H9 (cell line): ENCODE results near the gene BRICD5. TPM values are rescaled to one million over a fixed set of nuclear protein-coding genes. Genes with fewer than 3 reads are reported as not detected.

Source experiments
- DNase-seq: peaks from one replicate; pipeline ENCODE4 v3.0.0-alpha.2; 2017
- H2AFZ ChIP-seq: one replicate; pipeline ENCODE4 v1.6.1; 2013; ENCODE audit warnings: mild to moderate bottlenecking, low read length, control low read depth, moderate library complexity
- H2AK5ac ChIP-seq: 2 replicates; pipeline ENCODE4 v1.6.1; 2013; ENCODE audit warnings: low read length, control low read depth, mixed read lengths; ENCODE audit not compliant: insufficient read length
- H2BK120ac ChIP-seq: one replicate; pipeline ENCODE4 v1.6.1; 2013; ENCODE audit warnings: low read depth, mild to moderate bottlenecking, low read length, control low read depth, inconsistent platforms; ENCODE audit not compliant: poor library complexity, severe bottlenecking
- H2BK12ac ChIP-seq: 2 replicates; pipeline ENCODE4 v1.6.1; 2013; ENCODE audit warnings: low read length, control low read depth, mixed read lengths, low read depth; ENCODE audit not compliant: insufficient read length
- H2BK15ac ChIP-seq: 2 replicates; pipeline ENCODE4 v1.6.1; 2013; ENCODE audit warnings: low read depth, low read length, control low read depth
- H2BK20ac ChIP-seq: one replicate; pipeline ENCODE4 v1.6.1; 2013; ENCODE audit warnings: low read depth, mild to moderate bottlenecking, low read length, control low read depth, inconsistent platforms; ENCODE audit not compliant: poor library complexity, severe bottlenecking
- H2BK5ac ChIP-seq: 2 replicates; pipeline ENCODE4 v1.6.1; 2013; ENCODE audit warnings: low read length, control low read depth, mixed read lengths; ENCODE audit not compliant: insufficient read length
- H3K14ac ChIP-seq: 2 replicates; pipeline ENCODE4 v1.6.1; 2013; ENCODE audit warnings: low read length, control low read depth; ENCODE audit not compliant: insufficient read depth
- H3K18ac ChIP-seq: 2 replicates; pipeline ENCODE4 v1.6.1; 2013; ENCODE audit warnings: low read depth, mild to moderate bottlenecking, mixed read lengths, low read length, control low read depth; ENCODE audit not compliant: insufficient read length
- H3K23ac ChIP-seq: 2 replicates; pipeline ENCODE4 v1.6.1; 2013; ENCODE audit warnings: low read length, control low read depth, mixed read lengths, low read depth; ENCODE audit not compliant: insufficient read length
- H3K23me2 ChIP-seq: 2 replicates; pipeline ENCODE4 v1.6.1; 2013; ENCODE audit warnings: low read depth, mild to moderate bottlenecking, mixed read lengths, low read length, control low read depth; ENCODE audit not compliant: insufficient read length, poor library complexity, severe bottlenecking
- H3K27ac ChIP-seq: 2 replicates; pipeline ENCODE4 v1.5.1; 2013; ENCODE audit warnings: low read length, control low read depth, mixed read lengths, low read depth; ENCODE audit not compliant: insufficient read length
- H3K27me3 ChIP-seq: 2 replicates; pipeline ENCODE4 v1.6.1; 2013; ENCODE audit warnings: low read length, control low read depth, inconsistent platforms; ENCODE audit not compliant: insufficient read depth
- H3K4ac ChIP-seq: 2 replicates; pipeline ENCODE4 v1.6.1; 2013; ENCODE audit warnings: low read depth, mild to moderate bottlenecking, control low read depth, inconsistent platforms, low read length, moderate library complexity
- H3K4me1 ChIP-seq: 2 replicates; pipeline ENCODE4 v1.6.1; 2013; ENCODE audit warnings: low read length, control low read depth, inconsistent platforms; ENCODE audit not compliant: insufficient read depth
- H3K4me2 ChIP-seq: 2 replicates; pipeline ENCODE4 v1.6.1; 2013; ENCODE audit warnings: low read length, control low read depth, mixed read lengths; ENCODE audit not compliant: insufficient read length, insufficient read depth
- H3K56ac ChIP-seq: 2 replicates; pipeline ENCODE4 v1.6.1; 2013; ENCODE audit warnings: low read depth, mild to moderate bottlenecking, mixed read lengths, low read length, control low read depth; ENCODE audit not compliant: insufficient read length
- H3K79me1 ChIP-seq: 2 replicates; pipeline ENCODE4 v1.6.1; 2013; ENCODE audit warnings: low read depth, mild to moderate bottlenecking, moderate library complexity, low read length, control low read depth, inconsistent platforms; ENCODE audit not compliant: insufficient read depth, poor library complexity, severe bottlenecking
- H3K79me2 ChIP-seq: 2 replicates; pipeline ENCODE4 v1.6.1; 2013; ENCODE audit warnings: low read length, control low read depth, inconsistent platforms; ENCODE audit not compliant: insufficient read depth
- H3K9ac ChIP-seq: 2 replicates; pipeline ENCODE4 v1.6.1; 2013; ENCODE audit warnings: low read length, control low read depth, mixed read lengths; ENCODE audit not compliant: insufficient read length; ENCODE audit errors: extremely low read depth
- H3K9me3 ChIP-seq: one replicate; pipeline ENCODE4 v1.6.1; 2013; ENCODE audit warnings: low read depth, low read length, inconsistent platforms; ENCODE audit not compliant: control insufficient read depth
- H3T11ph ChIP-seq: one replicate; pipeline ENCODE4 v1.6.1; 2013; ENCODE audit warnings: mild to moderate bottlenecking, low read length, control low read depth, inconsistent platforms
- H4K20me1 ChIP-seq: one replicate; pipeline ENCODE4 v1.6.1; 2013; ENCODE audit not compliant: control insufficient read depth, insufficient read length, insufficient read depth
- H4K5ac ChIP-seq: 2 replicates; pipeline ENCODE4 v1.6.1; 2013; ENCODE audit warnings: low read depth, mild to moderate bottlenecking, mixed read lengths, low read length, control low read depth; ENCODE audit not compliant: insufficient read length
- H4K8ac ChIP-seq: replicated peaks from 2 replicates; pipeline ENCODE4 v1.6.1; 2013; ENCODE audit warnings: low read length, control low read depth, mixed read lengths, low read depth; ENCODE audit not compliant: insufficient read length
- H4K91ac ChIP-seq: 2 replicates; pipeline ENCODE4 v1.6.1; 2013; ENCODE audit warnings: low read depth, mild to moderate bottlenecking, moderate library complexity, mixed read lengths, low read length, control low read depth; ENCODE audit not compliant: insufficient read length
- H3K27ac Mint-ChIP-seq, 3 experiments: 2 replicates in 2 of 3; 3 replicates in 1 of 3; pipeline ENCODE4 v1.8.0; 2020 to 2021; ENCODE audit warnings: mixed read lengths in 3 of 3, mild to moderate bottlenecking in 1 of 3, moderate library complexity in 1 of 3
- H3K27me3 Mint-ChIP-seq: 2 replicates; pipeline ENCODE4 v1.8.0; 2021; ENCODE audit warnings: low read depth, mild to moderate bottlenecking, moderate library complexity, mixed read lengths
- H3K36me3 Mint-ChIP-seq, 3 experiments: 2 replicates in 2 of 3; 3 replicates in 1 of 3; pipeline ENCODE4 v1.8.0; 2020 to 2021; ENCODE audit warnings: low read depth in 3 of 3, mixed read lengths in 3 of 3; ENCODE audit not compliant: insufficient read depth in 1 of 3
- H3K4me1 Mint-ChIP-seq, 2 experiments: 2 replicates each; pipeline ENCODE4 v1.8.0; 2020; ENCODE audit warnings: mixed read lengths in 2 of 2
- H3K4me3 Mint-ChIP-seq, 2 experiments: 2 replicates in 1 of 2; 3 replicates in 1 of 2; pipeline ENCODE4 v1.8.0; 2020 to 2021; ENCODE audit warnings: mild to moderate bottlenecking in 2 of 2, mixed read lengths in 2 of 2, moderate library complexity in 1 of 2
- H3K9me3 Mint-ChIP-seq, 2 experiments: 2 replicates in 1 of 2; 3 replicates in 1 of 2; pipeline ENCODE4 v1.8.0; 2020; ENCODE audit warnings: mild to moderate bottlenecking in 2 of 2, mixed read lengths in 2 of 2, moderate library complexity in 1 of 2
- WGBS: extraction: QIAGEN DNeasy Blood & Tissue Kit; methylation state at CpG from one replicate; pipeline ENCODE4 v1.1.7; 2013; ENCODE audit warnings: missing lambda C conversion rate, low lambda C conversion rate, mixed read lengths; ENCODE audit not compliant: insufficient read length; ENCODE audit errors: extremely low coverage; 5-methylcytosine and 5-hydroxymethylcytosine counted together
- total RNA-seq: library from RNA; stranded (reverse); gene quantifications from 2 replicates; pipeline ENCODE4 v1.2.1, GENCODE V29; 2021
- TF ChIP-seq, protein P1 (sequence below): fragments of 200-600 bp; sonication (generic); conservative IDR thresholded peaks from 3 replicates; pipeline ENCODE4 v1.8.0; 2021; ENCODE audit warnings: antibody characterized with exemption, mild to moderate bottlenecking

The BRICD5 gene
- total RNA-seq, 1 experiment from 2014 or later: 11.9 TPM

DNA sequence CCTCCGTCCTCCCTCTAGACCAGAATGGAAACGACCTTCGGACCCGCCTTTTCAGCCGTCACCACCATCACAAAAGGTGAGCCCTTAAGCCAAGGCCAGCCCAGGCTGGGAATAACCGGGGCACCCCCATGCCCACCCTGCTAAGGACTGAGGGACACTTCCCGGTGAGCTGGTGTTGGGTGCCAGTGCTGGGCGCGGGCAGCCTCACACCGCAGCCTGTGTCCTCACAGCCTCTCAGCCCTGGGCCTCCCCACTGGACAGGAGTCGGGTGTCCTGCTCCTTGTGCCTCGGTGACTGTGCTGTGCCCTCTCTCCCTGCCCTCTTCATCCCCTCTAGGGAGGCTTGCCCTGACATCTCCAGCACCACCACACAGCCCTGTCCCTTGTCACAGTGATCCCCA, 44.8 kb downstream of the BRICD5 start:
- Histone ChIP-seq H3K56ac (no peak overlapping the region), H3K79me1 (no peaks in the 10 kb centered on the region), H3K27me3 (no peaks in the 10 kb centered on the region), H2AK5ac (no peak overlapping the region), H2BK120ac (no peak overlapping the region), H3K4ac (no peak overlapping the region), H2BK20ac (no peak overlapping the region), H3K27ac (no peak overlapping the region), H3K18ac (no peak overlapping the region), H4K20me1 (peaks cover 2% of the 10 kb centered on the region), H4K91ac (no peak overlapping the region), H3T11ph (no peak overlapping the region), H3K23me2 (no peaks in the 10 kb centered on the region), H3K4me1 (no peaks in the 10 kb centered on the region), H2AFZ (no peak overlapping the region), H3K4me2 (no peak overlapping the region), H3K14ac (no peak overlapping the region), H3K23ac (no peak overlapping the region), H2BK5ac (no peak overlapping the region), H3K9me3 (no peaks in the 10 kb centered on the region), H2BK12ac (no peak overlapping the region), H3K9ac (no peak overlapping the region), H3K79me2 (peaks cover 10% of the 10 kb centered on the region; the same call in 1 of the 2 replicates), H4K8ac (no peak overlapping the region), H2BK15ac (no peak overlapping the region; the same call in 1 of the 2 replicates), H4K5ac (no peak overlapping the region)
- H3K27me3 Mint-ChIP-seq: no peaks in the 10 kb centered on the region
- no peak overlapping the region for H3K4me3 Mint-ChIP-seq
- no peak for DNase-seq
- H3K9me3 Mint-ChIP-seq: no peaks in the 10 kb centered on the region
- H3K36me3 Mint-ChIP-seq: peaks cover 9 to 31% (median 31%) of the 10 kb centered on the region in 3 experiments
- H3K27ac Mint-ChIP-seq: peak overlapping the region; percentile 49 to 85 (median 52); a peak in 3 of 7 replicates
- TF ChIP-seq, protein P1, sequence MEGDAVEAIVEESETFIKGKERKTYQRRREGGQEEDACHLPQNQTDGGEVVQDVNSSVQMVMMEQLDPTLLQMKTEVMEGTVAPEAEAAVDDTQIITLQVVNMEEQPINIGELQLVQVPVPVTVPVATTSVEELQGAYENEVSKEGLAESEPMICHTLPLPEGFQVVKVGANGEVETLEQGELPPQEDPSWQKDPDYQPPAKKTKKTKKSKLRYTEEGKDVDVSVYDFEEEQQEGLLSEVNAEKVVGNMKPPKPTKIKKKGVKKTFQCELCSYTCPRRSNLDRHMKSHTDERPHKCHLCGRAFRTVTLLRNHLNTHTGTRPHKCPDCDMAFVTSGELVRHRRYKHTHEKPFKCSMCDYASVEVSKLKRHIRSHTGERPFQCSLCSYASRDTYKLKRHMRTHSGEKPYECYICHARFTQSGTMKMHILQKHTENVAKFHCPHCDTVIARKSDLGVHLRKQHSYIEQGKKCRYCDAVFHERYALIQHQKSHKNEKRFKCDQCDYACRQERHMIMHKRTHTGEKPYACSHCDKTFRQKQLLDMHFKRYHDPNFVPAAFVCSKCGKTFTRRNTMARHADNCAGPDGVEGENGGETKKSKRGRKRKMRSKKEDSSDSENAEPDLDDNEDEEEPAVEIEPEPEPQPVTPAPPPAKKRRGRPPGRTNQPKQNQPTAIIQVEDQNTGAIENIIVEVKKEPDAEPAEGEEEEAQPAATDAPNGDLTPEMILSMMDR: no peak
- WGBS: no CpG with 5 or more reads among the region's 12 CpGs
- H3K4me1 Mint-ChIP-seq: no peaks in the 10 kb centered on the region
